Astrocyte (in vitro differentiated cells and primary cell): Measurements from ENCODE around the gene FTSJ1. TPM values are rescaled to one million over a fixed set of nuclear protein-coding genes. Genes with fewer than 3 reads are reported as not detected.

Experiments
- DNase-seq: peaks from one replicate; pipeline ENCODE4 v3.0.0-alpha.2; 2010; ENCODE audit warnings: low read depth
- FAIRE-seq: peaks from 2 replicates; lab custom pipeline; 2011; peaks lifted over from hg19 to GRCh38; lab: Jason Lieb, UNC
- H2AFZ ChIP-seq: 2 replicates; pipeline ENCODE4 v1.6.0; 2012; ENCODE audit warnings: low read depth, low read length, inconsistent platforms
- H3K27ac ChIP-seq: 2 replicates; pipeline ENCODE4 v1.5.1; 2011; ENCODE audit warnings: low read depth, low read length, inconsistent platforms
- H3K27me3 ChIP-seq: 2 replicates; pipeline ENCODE4 v1.6.0; 2011; ENCODE audit warnings: low read length, inconsistent platforms; ENCODE audit not compliant: insufficient read depth
- H3K36me3 ChIP-seq: 2 replicates; pipeline ENCODE4 v1.5.1; 2011; ENCODE audit warnings: low read length, inconsistent platforms; ENCODE audit not compliant: insufficient read depth
- H3K4me1 ChIP-seq: 2 replicates; pipeline ENCODE4 v1.5.1; 2011; ENCODE audit warnings: low read length, inconsistent platforms; ENCODE audit not compliant: insufficient read depth
- H3K4me2 ChIP-seq: 2 replicates; pipeline ENCODE4 v1.6.0; 2012; ENCODE audit warnings: low read length, inconsistent platforms
- H3K4me3 ChIP-seq: 2 replicates; pipeline ENCODE4 v1.5.1; 2011; ENCODE audit warnings: low read depth, mild to moderate bottlenecking, low read length, inconsistent platforms; ENCODE audit not compliant: insufficient read depth
- H3K79me2 ChIP-seq: 2 replicates; pipeline ENCODE4 v1.6.0; 2012; ENCODE audit warnings: mild to moderate bottlenecking, low read length, inconsistent platforms; ENCODE audit not compliant: insufficient read depth
- H3K9ac ChIP-seq: 2 replicates; pipeline ENCODE4 v1.6.0; 2012; ENCODE audit warnings: mild to moderate bottlenecking, low read length, inconsistent platforms
- H3K9me3 ChIP-seq: 2 replicates; pipeline ENCODE4 v1.5.1; 2012; ENCODE audit warnings: low read depth, mild to moderate bottlenecking, low read length, inconsistent platforms; ENCODE audit not compliant: insufficient read depth
- H4K20me1 ChIP-seq: 2 replicates; pipeline ENCODE4 v1.6.0; 2012; ENCODE audit warnings: low read length, inconsistent platforms; ENCODE audit not compliant: insufficient read depth
- H3K27ac Mint-ChIP-seq: one replicate; pipeline ENCODE4 v1.8.0; 2021; ENCODE audit warnings: mild to moderate bottlenecking, mixed read lengths; ENCODE audit not compliant: unreplicated experiment
- H3K27me3 Mint-ChIP-seq: one replicate; pipeline ENCODE4 v1.8.0; 2021; ENCODE audit warnings: low read depth, mixed read lengths; ENCODE audit not compliant: unreplicated experiment
- H3K36me3 Mint-ChIP-seq: one replicate; pipeline ENCODE4 v1.8.0; 2021; ENCODE audit warnings: low read depth, mixed read lengths; ENCODE audit not compliant: unreplicated experiment
- H3K4me1 Mint-ChIP-seq: one replicate; pipeline ENCODE4 v1.8.0; 2021; ENCODE audit warnings: low read depth, mixed read lengths; ENCODE audit not compliant: unreplicated experiment
- H3K4me3 Mint-ChIP-seq: one replicate; pipeline ENCODE4 v1.8.0; 2021; ENCODE audit warnings: mild to moderate bottlenecking, moderate library complexity, mixed read lengths; ENCODE audit not compliant: unreplicated experiment
- H3K9me3 Mint-ChIP-seq: one replicate; pipeline ENCODE4 v1.8.0; 2021; ENCODE audit warnings: mild to moderate bottlenecking, mixed read lengths; ENCODE audit not compliant: unreplicated experiment
- CTCF ChIP-seq: IDR thresholded peaks from 2 replicates; pipeline ENCODE4 v1.5.1; 2011; ENCODE audit warnings: low read depth, mild to moderate bottlenecking, inconsistent platforms, low read length, moderate library complexity; ENCODE audit not compliant: insufficient read depth
- EZH2 ChIP-seq: IDR thresholded peaks from 2 replicates; pipeline ENCODE4 v1.6.1; 2012; ENCODE audit warnings: mild to moderate bottlenecking, low read length, inconsistent platforms; ENCODE audit not compliant: insufficient read depth
- total RNA-seq: library from RNA; stranded (reverse); gene quantifications from 2 replicates; pipeline ENCODE4 v1.2.1, GENCODE V29; 2021

The FTSJ1 gene
- total RNA-seq, 1 donor from 2014 or later: 64.4 TPM

DNA sequence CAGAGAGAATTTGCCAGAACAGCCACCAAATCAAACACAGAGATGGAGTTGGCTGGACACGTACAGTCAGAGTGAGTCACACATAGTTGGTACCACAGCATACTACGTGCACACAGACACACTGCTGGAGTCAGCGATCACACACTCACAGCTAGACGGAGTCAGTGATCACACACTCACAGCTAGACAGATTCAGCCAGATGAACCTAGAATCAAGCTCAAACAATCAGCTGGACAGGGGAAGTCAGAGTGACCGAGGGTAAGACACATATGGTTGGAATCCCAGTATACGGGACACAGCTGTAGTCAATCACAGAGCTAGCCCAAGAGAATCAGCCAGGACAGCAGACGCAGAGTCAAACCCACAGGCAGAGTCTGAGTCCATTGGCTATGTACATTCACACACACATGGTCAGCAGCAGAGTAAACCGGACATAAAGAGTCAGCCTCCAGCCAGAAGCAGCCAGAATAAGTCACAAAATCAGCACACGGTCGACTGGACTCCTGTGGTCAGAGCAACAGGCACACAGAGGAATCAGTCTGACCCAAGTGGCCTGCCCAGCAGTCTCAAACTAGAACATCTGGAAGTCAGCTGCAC is 10.6 kb upstream of the FTSJ1 start:
- Histone ChIP-seq H3K4me1 (peaks cover 15% of the 10 kb centered on the region), H4K20me1 (no peaks in the 10 kb centered on the region), H3K27me3 (no peaks in the 10 kb centered on the region), H3K9ac (peak overlapping the region; percentile 75), H3K79me2 (no peaks in the 10 kb centered on the region), H3K4me3 (no peak overlapping the region), H3K36me3 (no peaks in the 10 kb centered on the region), H3K27ac (peak overlapping the region; percentile 89), H3K4me2 (peak overlapping the region; percentile 71), H3K9me3 (no peaks in the 10 kb centered on the region), H2AFZ (peak overlapping the region; percentile 59)
- H3K4me3 Mint-ChIP-seq: peak overlapping the region; percentile 69
- TF ChIP-seq EZH2: no peak
- TF ChIP-seq CTCF: no peak
- DNase-seq (peak; percentile 98), FAIRE-seq (peak; percentile 88)
- peaks cover 5% of the 10 kb centered on the region for H3K9me3 Mint-ChIP-seq
- no peaks in the 10 kb centered on the region for H3K27me3 Mint-ChIP-seq
- peak overlapping the region; percentile 88 for H3K27ac Mint-ChIP-seq
- peaks cover 23% of the 10 kb centered on the region for H3K4me1 Mint-ChIP-seq
- H3K36me3 Mint-ChIP-seq: peaks cover 6% of the 10 kb centered on the region

- DNase-seq (no peak), FAIRE-seq (no peak)
- Histone ChIP-seq H3K4me2 (peak overlapping the region; percentile 78), H4K20me1 (no peaks in the 10 kb centered on the region), H3K79me2 (no peaks in the 10 kb centered on the region), H3K4me1 (peaks cover 15% of the 10 kb centered on the region), H2AFZ (no peak overlapping the region), H3K27ac (no peak overlapping the region), H3K36me3 (no peaks in the 10 kb centered on the region), H3K9me3 (no peaks in the 10 kb centered on the region), H3K9ac (no peak overlapping the region), H3K27me3 (no peaks in the 10 kb centered on the region), H3K4me3 (no peak overlapping the region)
- no peak overlapping the region for H3K27ac Mint-ChIP-seq
- no peak for TF ChIP-seq EZH2
- no peak for TF ChIP-seq CTCF
- no peak overlapping the region for H3K4me3 Mint-ChIP-seq
- H3K9me3 Mint-ChIP-seq: peaks cover 6% of the 10 kb centered on the region
- peaks cover 3% of the 10 kb centered on the region for H3K36me3 Mint-ChIP-seq
- H3K27me3 Mint-ChIP-seq: no peaks in the 10 kb centered on the region
- peaks cover 27% of the 10 kb centered on the region for H3K4me1 Mint-ChIP-seq
Measured at GRCh38 chrX:48466696-48467095, 9.3 kb upstream of the FTSJ1 start.

- H3K9me3 Mint-ChIP-seq: peaks cover 6% of the 10 kb centered on the region
- no peaks in the 10 kb centered on the region for H3K27me3 ChIP-seq
- H3K4me2 ChIP-seq: peak overlapping the region; percentile 78
- peak overlapping the region; percentile 23 for H3K4me3 ChIP-seq
- DNase-seq (no peak), FAIRE-seq (no peak)
- H3K27me3 Mint-ChIP-seq: no peaks in the 10 kb centered on the region
- no peak overlapping the region for H3K27ac ChIP-seq
- no peaks in the 10 kb centered on the region for H3K9me3 ChIP-seq
- H3K4me1 Mint-ChIP-seq: peaks cover 27% of the 10 kb centered on the region
- H3K9ac ChIP-seq: peak overlapping the region; percentile 76
- no peaks in the 10 kb centered on the region for H4K20me1 ChIP-seq
- H3K4me3 Mint-ChIP-seq: peak overlapping the region; percentile 45
- no peak overlapping the region for H3K27ac Mint-ChIP-seq
- TF ChIP-seq CTCF: no peak
- TF ChIP-seq EZH2: no peak
- H2AFZ ChIP-seq: no peak overlapping the region
- peaks cover 15% of the 10 kb centered on the region for H3K4me1 ChIP-seq
- H3K36me3 Mint-ChIP-seq: peaks cover 3% of the 10 kb centered on the region
- no peaks in the 10 kb centered on the region for H3K79me2 ChIP-seq
- no peaks in the 10 kb centered on the region for H3K36me3 ChIP-seq
Measured at GRCh38 chrX:48467281-48467761, 8.7 kb upstream of the FTSJ1 start.
